ENCODE measurements around the gene MED26.

MED26 gene

GRCh38 chr19:16531380-16531669, 96.7 kb downstream of the MED26 start:
- DNase-seq: no peak

- DNase-seq: no peak
Observed at GRCh38 chr19:16530540-16531379, 97.2 kb downstream of the MED26 start.

GRCh38 chr19:16529466-16530144, 98.4 kb downstream of the MED26 start:
- no peak for DNase-seq

DNA sequence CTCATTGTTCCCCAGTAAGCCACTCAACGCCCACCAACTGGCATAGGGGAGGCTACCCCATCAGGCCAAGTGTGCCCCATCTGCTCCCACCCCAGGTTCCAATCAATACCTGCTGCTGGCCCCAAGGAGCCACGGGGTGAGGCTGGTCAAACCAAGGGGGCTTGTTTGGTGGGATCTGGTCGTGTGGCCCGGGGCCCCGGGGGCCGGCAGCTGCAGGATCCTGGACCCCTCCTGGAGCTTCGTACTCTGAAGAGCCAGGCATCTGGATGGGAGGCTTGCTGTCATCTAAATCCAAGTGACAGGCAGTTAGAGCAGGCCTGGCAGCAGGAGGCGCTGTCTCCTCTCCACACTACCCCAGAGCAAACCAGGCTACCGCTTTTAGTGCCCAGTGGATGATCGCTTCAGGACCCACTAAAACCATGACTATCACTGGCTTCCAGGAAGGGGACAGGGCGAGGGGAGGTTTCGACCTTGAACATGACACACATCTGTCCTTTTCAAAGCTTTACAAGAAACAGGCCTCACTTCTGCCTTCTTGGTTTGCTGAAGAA, 100.0 kb downstream of the MED26 start:
- DNase-seq: no peak

DNA sequence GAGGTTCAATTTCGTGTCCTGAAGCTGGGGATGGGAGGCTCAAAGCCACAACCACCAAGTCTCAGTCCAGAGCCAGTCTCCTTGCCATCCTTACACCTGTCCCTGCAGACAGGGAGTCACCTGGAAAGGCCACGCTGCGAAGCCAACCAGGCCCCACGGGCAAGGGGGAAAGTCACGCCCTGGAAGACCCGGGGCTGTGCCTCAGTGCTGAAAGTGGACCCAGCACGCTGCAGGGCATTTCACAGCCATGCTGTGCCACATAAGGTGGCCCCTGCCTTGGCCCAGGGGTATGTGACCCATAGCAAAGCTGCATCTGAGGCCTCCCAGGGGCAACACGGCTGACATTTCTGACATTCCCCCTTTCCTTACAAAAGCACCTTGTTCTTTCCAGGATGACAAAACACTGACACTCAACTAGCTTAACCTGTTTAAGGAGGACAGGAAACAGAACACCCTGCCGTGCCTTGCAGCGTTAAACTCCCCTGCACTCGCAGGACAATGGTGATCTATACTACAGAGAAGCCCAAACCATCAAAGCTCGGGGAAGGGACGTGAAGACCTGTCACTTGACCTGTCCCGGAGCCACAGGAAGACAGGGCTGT, 100.6 kb downstream of the MED26 start:
- no peak for DNase-seq

GRCh38 chr19:16525751-16526481, 102.1 kb downstream of the MED26 start:
- no peak for DNase-seq

DNA sequence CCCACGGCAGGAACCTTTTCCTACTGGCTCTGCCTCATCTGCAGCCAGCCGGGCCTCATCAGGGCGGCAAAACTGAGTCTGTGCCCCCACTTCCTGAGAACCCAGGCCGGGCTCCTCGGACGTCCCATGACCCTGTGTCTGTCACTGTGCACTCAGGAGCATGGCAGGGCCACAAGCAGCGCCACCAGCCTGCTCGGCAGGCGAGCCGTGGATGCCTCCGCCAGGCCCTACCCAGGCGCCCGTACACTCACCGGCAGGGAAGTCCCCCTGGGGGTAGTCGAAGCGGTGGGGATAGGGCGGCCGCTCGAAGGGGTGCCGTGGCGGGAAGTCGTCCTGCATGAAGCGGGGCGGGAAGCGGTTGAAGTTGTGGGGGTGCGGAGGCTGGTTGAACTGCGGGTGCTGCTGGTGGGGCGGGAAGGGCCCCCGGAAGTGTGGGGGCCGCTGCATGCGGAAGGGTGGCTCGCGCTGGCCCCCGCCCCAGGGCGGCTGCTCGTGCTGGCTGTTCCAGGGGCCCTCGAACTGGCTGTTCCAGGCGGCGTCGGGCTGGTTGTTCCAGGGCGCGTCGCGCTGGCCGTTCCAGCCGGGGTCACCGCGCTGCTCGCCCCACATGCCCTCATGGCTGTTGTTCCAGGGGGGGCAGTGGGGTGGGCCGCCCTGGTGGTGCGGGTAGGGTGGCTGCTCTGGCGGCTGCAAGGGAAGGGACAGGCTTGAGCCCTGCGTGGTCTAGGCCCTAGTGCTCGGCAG, 102.8 kb downstream of the MED26 start:
- no peak for DNase-seq

Measured in NK-92 treated with Interleukin-12 subunit alpha and Interleukin-12 subunit beta, amount 100 ng/mL, for 24 hours (cell line).